Testis (tissue), 3 donors: Measurements from ENCODE around the gene TBX21. TPM values are rescaled to one million over a fixed set of nuclear protein-coding genes. Genes with fewer than 3 reads are reported as not detected.

Source experiments
- DNase-seq: peaks from one replicate; pipeline ENCODE4 v3.0.0-alpha.2; 2019
- H3K27ac ChIP-seq, 2 donors: fragments of 200-600 bp; sonication (generic); one replicate each; pipeline ENCODE4 v1.5.1; 2019
- H3K27me3 ChIP-seq: fragments of 200-600 bp; sonication (generic); one replicate; pipeline ENCODE4 v1.5.1; 2019
- H3K36me3 ChIP-seq: fragments of 200-600 bp; sonication (generic); one replicate; pipeline ENCODE4 v1.5.1; 2017; ENCODE audit warnings: low read depth; ENCODE audit errors: missing control alignments
- H3K4me1 ChIP-seq: fragments of 200-600 bp; sonication (generic); one replicate; pipeline ENCODE4 v1.5.1; 2019
- H3K4me3 ChIP-seq, 2 donors: fragments of 200-600 bp; sonication (generic); one replicate each; pipeline ENCODE4 v1.5.1; 2017 to 2019
- H3K9me3 ChIP-seq: fragments of 200-600 bp; sonication (generic); one replicate; pipeline ENCODE4 v1.5.1; 2017
- CTCF ChIP-seq, 3 experiments: fragments of 450-650 bp in 2 of 3; fragments of 200-600 bp in 1 of 3; sonication (generic) in 1 of 3; IDR thresholded peaks; one replicate each; pipeline ENCODE4 v1.5.1; 2016 to 2019; ENCODE audit warnings: antibody characterized with exemption in 3 of 3, mild to moderate bottlenecking in 2 of 3, moderate library complexity in 1 of 3
- POLR2A ChIP-seq: fragments of 450-650 bp; IDR thresholded peaks from one replicate; pipeline ENCODE4 v1.6.1; 2017; ENCODE audit warnings: antibody characterized with exemption, mild to moderate bottlenecking, moderate library complexity
- WGBS, 2 donors: methylation state at CpG; one replicate each; pipeline ENCODE4 v1.1.5; 2018; 5-methylcytosine and 5-hydroxymethylcytosine counted together
- intact Hi-C: fragments of 100-400 bp; cut with DNase I; formaldehyde crosslinking; loops from one replicate; pipeline ENCODE4 v1.15.1; 2023; ENCODE audit warnings: low total_unique reads
- polyA plus RNA-seq: library from polyadenylated mRNA; stranded (reverse); fragments of 350-450 nt; fragmentation: Illumina TruSeq; extraction: RNeasy Lipid Tissue Mini Kit (QIAGEN cat#74804); gene quantifications from one replicate; pipeline ENCODE4 v1.2.3, GENCODE V29; 2014; ENCODE audit warnings: low read depth, low replicate concordance; ENCODE audit not compliant: insufficient read depth
- total RNA-seq, 2 donors: library from RNA; depleted of rRNA; stranded (reverse); fragments of >200 nt; gene quantifications; one replicate each; pipeline ENCODE4 v1.2.3, GENCODE V29; 2016

TBX21 gene
- total and polyA plus RNA-seq, 3 donors from 2014 or later: 1.1 to 2.2 (median 1.8) TPM

DNA sequence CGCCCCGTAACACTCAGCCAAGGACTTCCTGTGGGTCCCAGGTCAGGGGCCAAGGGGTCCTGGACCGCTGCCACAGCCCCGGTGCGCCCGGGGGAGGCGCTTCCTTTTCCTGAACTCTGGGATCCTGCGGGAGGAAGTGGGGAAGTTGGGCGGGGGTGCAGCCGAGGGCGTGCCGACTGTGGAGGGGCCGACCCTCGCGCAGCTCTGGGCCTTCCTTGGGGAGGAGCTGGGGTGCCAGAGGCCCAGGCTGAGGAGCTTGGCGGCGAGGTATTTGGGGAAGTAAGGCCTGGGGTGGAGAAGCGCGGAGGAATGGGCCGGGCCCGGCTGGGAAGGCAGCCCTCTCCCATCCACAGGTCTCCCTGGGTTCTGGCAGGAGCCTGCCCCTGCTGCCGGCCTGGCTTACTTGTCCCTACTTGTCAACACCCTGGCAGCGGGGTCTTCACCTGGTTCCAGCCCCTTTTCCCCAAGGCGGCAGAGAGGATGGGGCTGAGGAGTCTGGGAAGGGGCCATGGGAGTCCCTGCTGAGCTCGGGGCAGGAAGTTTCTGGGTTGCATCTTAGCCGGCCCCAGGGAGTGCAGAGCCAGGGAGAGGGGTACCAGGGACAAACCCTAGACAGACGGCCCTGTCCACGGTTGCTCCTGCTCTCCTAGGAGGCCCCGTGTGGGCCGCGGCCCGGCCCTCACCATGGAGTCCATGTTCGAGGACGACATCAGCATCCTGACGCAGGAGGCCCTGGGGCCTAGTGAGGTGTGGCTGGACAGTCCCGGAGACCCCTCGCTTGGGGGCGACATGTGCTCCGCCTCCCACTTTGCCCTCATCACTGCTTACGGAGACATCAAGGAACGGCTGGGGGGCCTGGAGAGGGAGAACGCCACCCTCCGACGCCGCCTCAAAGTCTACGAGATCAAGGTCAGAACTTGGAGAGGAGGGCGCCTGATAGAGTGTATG lies 37.3 kb upstream of the TBX21 start:
- DNase-seq: no peak
- intact Hi-C loops: no loop called here
- Histone ChIP-seq H3K27me3 (no peaks in the 10 kb centered on the region), H3K4me1 (peaks cover 13% of the 10 kb centered on the region), H3K27ac (peak overlapping the region; percentile 29 to 90), H3K4me3 (peak overlapping the region; percentile 75 to 95), H3K36me3 (no peaks in the 10 kb centered on the region), H3K9me3 (no peaks in the 10 kb centered on the region)
- 40 to 43% methylated on average over 16 to 44 of the region's 47 CpGs for WGBS, 2 donors
- TF ChIP-seq POLR2A: no peak
- TF ChIP-seq CTCF (IDR thresholded peaks at IDR 0.05): no peak

GRCh38 chr17:47696717-47697642 lies 36.1 kb upstream of the TBX21 start:
- intact Hi-C loops: no loop called here
- WGBS, 2 donors: 70 to 74% methylated on average over 7 to 11 of the region's 11 CpGs
- H3K9me3 ChIP-seq: no peaks in the 10 kb centered on the region
- no peak overlapping the region for H3K4me3 ChIP-seq
- H3K27ac ChIP-seq: no peak overlapping the region
- H3K27me3 ChIP-seq: no peaks in the 10 kb centered on the region
- peaks cover 13% of the 10 kb centered on the region for H3K4me1 ChIP-seq
- DNase-seq: no peak
- no peaks in the 10 kb centered on the region for H3K36me3 ChIP-seq
- TF ChIP-seq POLR2A: no peak
- no peak for TF ChIP-seq CTCF (IDR thresholded peaks at IDR 0.05)

DNA sequence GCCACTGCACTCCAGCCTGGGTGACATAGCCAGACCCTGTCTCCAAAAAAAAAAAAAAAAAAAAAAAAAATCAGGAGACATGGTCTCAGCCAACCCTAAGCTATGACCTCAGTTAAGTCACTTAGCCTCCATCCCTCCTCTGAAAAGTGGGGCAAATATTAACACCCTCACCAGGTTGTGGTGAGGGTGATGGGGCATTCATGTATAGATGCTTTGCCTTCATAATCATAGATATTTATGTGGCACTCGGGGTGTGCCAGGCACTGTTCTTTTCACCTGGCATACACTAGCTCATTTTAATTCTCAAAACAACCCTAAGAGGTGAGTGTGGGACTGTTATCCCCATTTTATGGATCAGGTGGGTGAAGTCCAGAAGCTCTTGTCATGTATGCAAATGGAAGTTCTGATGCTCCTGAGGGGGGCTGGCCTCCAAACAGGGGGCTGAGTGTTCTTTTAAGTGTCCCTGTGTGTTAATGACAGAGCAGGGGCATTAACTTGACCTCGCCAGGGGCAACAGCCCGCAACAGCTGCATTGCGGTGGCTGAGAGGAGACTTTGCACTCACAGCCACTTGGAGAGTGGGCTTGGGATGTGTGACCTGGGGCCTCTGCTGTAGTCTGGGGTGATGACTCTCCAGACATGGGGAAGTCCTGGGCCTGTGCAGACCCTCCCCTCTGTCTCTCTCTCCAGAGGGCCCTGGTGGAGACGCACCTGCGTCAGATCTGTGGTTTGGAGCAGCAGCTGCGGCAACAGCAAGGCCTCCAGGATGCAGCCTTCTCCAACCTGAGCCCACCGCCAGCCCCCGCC lies 34.9 kb upstream of the TBX21 start:
- peaks cover 9% of the 10 kb centered on the region for H3K4me1 ChIP-seq
- no peak for DNase-seq
- 75 to 76% methylated on average over 5 to 9 of the region's 9 CpGs for WGBS, 2 donors
- H3K27ac ChIP-seq: no peak overlapping the region
- H3K36me3 ChIP-seq: no peaks in the 10 kb centered on the region
- no peak overlapping the region for H3K4me3 ChIP-seq
- H3K9me3 ChIP-seq: no peaks in the 10 kb centered on the region
- TF ChIP-seq POLR2A (no peak), CTCF (IDR thresholded peaks at IDR 0.05) (no peak)
- no peaks in the 10 kb centered on the region for H3K27me3 ChIP-seq
- intact Hi-C loops: no loop called here

- no peaks in the 10 kb centered on the region for H3K9me3 ChIP-seq
- peak; percentile 63 for DNase-seq
- no peak overlapping the region for H3K27ac ChIP-seq
- no peak overlapping the region for H3K4me3 ChIP-seq
- 69 to 70% methylated on average over 25 of the region's 25 CpGs for WGBS, 2 donors
- H3K4me1 ChIP-seq: peaks cover 6% of the 10 kb centered on the region
- intact Hi-C loops: no loop called here
- peak; percentile 56 to 98 (median 75) for TF ChIP-seq CTCF (IDR thresholded peaks at IDR 0.05)
- TF ChIP-seq POLR2A: no peak
- H3K36me3 ChIP-seq: no peaks in the 10 kb centered on the region
- H3K27me3 ChIP-seq: no peaks in the 10 kb centered on the region
These were observed 34.1 kb upstream of the TBX21 start for GRCh38 chr17:47698749-47699535.
